ENCODE data around the gene TFAP2C. TPM values are rescaled to one million over a fixed set of nuclear protein-coding genes. Genes with fewer than 3 reads are reported as not detected.

The TFAP2C gene
- total RNA-seq, result 9.8 to 10.3 TPM (median 10.2 TPM) in 3 replicates

DNA sequence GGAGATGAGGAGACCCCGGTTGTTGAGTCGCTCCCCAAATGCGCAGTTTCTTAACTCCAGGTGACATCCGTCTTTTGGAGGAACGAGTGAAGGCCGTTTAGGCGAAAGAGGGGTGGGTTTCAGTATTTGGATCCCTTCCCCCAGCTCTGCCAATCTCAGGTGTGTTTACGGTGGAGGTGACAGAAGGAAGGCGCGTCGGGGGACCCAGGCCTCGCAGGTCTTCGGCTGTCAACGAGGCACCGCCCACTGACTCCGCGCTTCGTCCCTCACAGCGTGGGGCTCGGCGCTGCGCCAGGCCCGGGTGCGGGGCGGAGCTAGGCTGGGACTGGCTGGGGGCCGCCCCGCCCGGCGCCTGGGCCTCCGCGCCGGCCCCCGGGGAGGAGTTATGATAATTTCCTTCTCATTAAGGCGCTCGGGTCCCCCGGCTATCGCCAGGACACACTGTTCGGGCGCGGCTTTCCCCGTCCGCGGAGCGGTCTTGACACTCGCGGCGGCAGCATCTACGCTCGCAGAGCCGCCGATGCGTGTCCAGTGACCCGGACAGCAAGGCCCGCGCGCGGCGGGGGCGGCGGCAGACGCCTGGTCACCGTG, at the start of gene TFAP2C:
Gene TFAP2C (plus strand): TSS at position 434 of the 591 bp plus-strand sequence. CDS start 239 bp downstream, outside the sequence.
- Mint-ChIP-seq H3K27me3 (ENCODE audit: low read depth) (peaks cover 87% of the 10 kb centered on the region), H3K36me3 (peaks cover 13% of the 10 kb centered on the region), H3K4me3 (peak within 1 kb of the TSS; percentile 81), H3K4me1 (peaks cover 41% of the 10 kb centered on the region), H3K27ac (peak within 1 kb of the TSS; percentile 67), H3K9me3 (no peaks in the 10 kb centered on the region)
- TF ChIP-seq, protein P1, sequence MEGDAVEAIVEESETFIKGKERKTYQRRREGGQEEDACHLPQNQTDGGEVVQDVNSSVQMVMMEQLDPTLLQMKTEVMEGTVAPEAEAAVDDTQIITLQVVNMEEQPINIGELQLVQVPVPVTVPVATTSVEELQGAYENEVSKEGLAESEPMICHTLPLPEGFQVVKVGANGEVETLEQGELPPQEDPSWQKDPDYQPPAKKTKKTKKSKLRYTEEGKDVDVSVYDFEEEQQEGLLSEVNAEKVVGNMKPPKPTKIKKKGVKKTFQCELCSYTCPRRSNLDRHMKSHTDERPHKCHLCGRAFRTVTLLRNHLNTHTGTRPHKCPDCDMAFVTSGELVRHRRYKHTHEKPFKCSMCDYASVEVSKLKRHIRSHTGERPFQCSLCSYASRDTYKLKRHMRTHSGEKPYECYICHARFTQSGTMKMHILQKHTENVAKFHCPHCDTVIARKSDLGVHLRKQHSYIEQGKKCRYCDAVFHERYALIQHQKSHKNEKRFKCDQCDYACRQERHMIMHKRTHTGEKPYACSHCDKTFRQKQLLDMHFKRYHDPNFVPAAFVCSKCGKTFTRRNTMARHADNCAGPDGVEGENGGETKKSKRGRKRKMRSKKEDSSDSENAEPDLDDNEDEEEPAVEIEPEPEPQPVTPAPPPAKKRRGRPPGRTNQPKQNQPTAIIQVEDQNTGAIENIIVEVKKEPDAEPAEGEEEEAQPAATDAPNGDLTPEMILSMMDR (IDR thresholded peaks at IDR 0.05; ENCODE audit: unreplicated experiment), result no peak
- DNase-seq (ENCODE audit: low spot score in 2 of 2, unreplicated experiment in 2 of 2), result peak; percentile 72 to 86

DNA sequence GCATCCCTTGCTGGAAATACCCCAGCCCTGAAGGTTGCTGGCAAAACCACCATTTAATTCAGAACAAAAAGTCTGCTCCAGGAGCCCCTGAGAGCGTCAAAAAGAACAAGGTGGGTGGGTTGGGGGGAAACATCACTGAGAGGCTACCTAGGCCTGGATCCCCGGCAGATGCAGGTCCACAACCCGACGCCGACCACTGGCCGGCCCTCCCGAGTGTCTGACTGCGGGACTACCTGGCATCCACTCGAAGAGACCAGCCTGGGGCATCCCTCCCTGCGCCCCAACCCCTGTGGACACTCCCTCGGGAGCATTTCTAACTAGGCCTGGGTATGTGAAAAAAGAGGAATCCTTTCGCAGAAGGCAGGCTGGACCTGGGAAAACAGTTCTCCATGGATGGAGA, 48.9 kb upstream of the TFAP2C start:
- Mint-ChIP-seq H3K36me3 (no peaks in the 10 kb centered on the region), H3K9me3 (no peaks in the 10 kb centered on the region), H3K27ac (no peak overlapping the region), H3K4me3 (no peak overlapping the region), H3K4me1 (peaks cover 6% of the 10 kb centered on the region), H3K27me3 (ENCODE audit: low read depth) (no peaks in the 10 kb centered on the region)
- no peak for DNase-seq (ENCODE audit: low spot score in 2 of 2, unreplicated experiment in 2 of 2)
- TF ChIP-seq, protein P1 (IDR thresholded peaks at IDR 0.05; ENCODE audit: unreplicated experiment), result no peak

DNA sequence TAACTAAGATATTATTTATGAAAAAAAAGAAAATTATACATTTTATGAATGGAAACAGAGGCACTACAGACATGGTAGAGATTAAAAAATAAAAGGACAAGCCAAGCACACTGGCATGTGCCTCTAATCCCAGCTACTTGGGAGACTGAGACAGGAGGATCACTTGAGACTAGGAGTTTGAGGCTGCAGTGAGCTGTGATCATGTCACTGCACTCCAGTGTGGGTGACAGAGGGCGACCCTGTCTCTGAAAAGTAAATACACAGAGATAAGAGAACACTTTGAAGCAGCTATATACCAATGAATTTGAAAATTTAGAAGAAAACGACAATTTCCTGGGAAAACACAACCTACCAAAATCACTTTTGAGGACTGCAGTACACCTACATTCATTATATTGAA, 47.4 kb upstream of the TFAP2C start:
- Mint-ChIP-seq H3K4me3 (no peak overlapping the region), H3K9me3 (no peaks in the 10 kb centered on the region), H3K36me3 (no peaks in the 10 kb centered on the region), H3K4me1 (peaks cover 6% of the 10 kb centered on the region), H3K27ac (no peak overlapping the region), H3K27me3 (ENCODE audit: low read depth) (no peaks in the 10 kb centered on the region)
- DNase-seq (ENCODE audit: low spot score in 2 of 2, unreplicated experiment in 2 of 2), result no peak
- TF ChIP-seq, protein P1 (IDR thresholded peaks at IDR 0.05; ENCODE audit: unreplicated experiment), result no peak

DNA sequence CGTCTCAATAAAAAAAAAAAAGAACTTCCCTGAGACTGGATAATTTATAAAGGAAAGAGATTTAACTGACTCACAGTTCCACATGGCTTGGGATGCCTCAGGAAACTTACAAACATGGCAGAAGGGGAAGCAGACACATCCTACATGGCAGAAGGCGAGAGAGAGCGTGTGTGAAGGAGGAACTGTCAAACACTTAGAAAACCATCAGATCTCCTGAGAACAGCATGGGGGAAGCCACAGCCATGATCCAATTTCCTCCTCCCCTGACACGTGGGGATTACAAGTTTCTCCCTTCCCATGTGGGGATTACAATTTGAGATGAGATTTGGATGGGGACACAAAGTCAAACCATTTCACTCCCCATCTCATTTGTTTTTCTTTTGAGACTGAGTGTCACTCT, 46.6 kb upstream of the TFAP2C start:
- Mint-ChIP-seq H3K27ac (no peak overlapping the region), H3K4me1 (peaks cover 11% of the 10 kb centered on the region)

DNA sequence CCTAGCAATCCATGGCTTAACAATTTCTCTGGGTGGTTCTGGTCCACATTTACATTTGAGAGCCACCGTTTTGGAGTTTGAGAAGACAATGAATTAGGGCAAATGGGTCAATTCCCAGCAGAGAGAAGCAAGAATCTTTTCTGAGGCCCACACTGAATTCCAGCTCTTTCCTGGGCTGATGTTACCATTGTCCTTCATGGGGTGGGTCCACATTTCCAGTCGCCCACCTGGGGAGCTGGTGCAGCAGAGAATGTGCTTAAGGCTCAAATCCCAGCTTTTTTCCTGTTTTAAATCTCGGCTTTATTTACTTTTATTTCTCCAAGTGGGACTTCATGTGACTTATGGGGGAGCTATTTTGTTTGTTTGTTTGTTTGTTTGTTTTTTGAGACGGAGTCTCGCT, 44.2 kb upstream of the TFAP2C start:
- no peaks in the 10 kb centered on the region for H3K27me3 Mint-ChIP-seq (ENCODE audit: low read depth)
- peaks cover 4% of the 10 kb centered on the region for H3K9me3 Mint-ChIP-seq
- H3K36me3 Mint-ChIP-seq, result no peaks in the 10 kb centered on the region
- TF ChIP-seq, protein P1 (IDR thresholded peaks at IDR 0.05; ENCODE audit: unreplicated experiment), result no peak
- peaks cover 14% of the 10 kb centered on the region for H3K4me1 Mint-ChIP-seq
- no peak for DNase-seq (ENCODE audit: low spot score in 2 of 2, unreplicated experiment in 2 of 2)
- H3K27ac Mint-ChIP-seq, result no peak overlapping the region
- H3K4me3 Mint-ChIP-seq, result no peak overlapping the region

More for the DNA sequence above, 46.6 kb upstream of the TFAP2C start:
- no peak for DNase-seq (ENCODE audit: low spot score in 2 of 2, unreplicated experiment in 2 of 2)
- H3K9me3 Mint-ChIP-seq, result no peaks in the 10 kb centered on the region
- H3K4me3 Mint-ChIP-seq, result no peak overlapping the region
- H3K27me3 Mint-ChIP-seq (ENCODE audit: low read depth), result no peaks in the 10 kb centered on the region
- no peaks in the 10 kb centered on the region for H3K36me3 Mint-ChIP-seq
- TF ChIP-seq, protein P1 (IDR thresholded peaks at IDR 0.05; ENCODE audit: unreplicated experiment), result no peak
